GM18499 (cell line): ENCODE results near the gene PPEF1.

ENCODE experiments used
- ATAC-seq: cut with Tn5 transposase; IDR thresholded peaks from one replicate; pipeline ENCODE4 v1.9.1; 2021; ENCODE audit warnings: moderate number of reproducible peaks; ENCODE audit not compliant: insufficient read depth, unreplicated experiment

The PPEF1 gene

GRCh38 chrX:18707426-18708049 lies at the start of gene PPEF1:
TSS of gene PPEF1 (plus strand) at chrX:18707645. CDS start at chrX:18707781, 136 bp downstream.
- ATAC-seq = no peak

- no peak for ATAC-seq
Observed at GRCh38 chrX:18661273-18661672, 46.2 kb upstream of the PPEF1 start.

GRCh38 chrX:18664947-18665346 lies 42.5 kb upstream of the PPEF1 start:
- ATAC-seq = no peak

- no peak for ATAC-seq
Observed at GRCh38 chrX:18666614-18667013, 40.8 kb upstream of the PPEF1 start.

- ATAC-seq = no peak
Observed at GRCh38 chrX:18668071-18668835, 39.2 kb upstream of the PPEF1 start.

- no peak for ATAC-seq
Observed at GRCh38 chrX:18672008-18672407, 35.4 kb upstream of the PPEF1 start, which contains the start of gene RS1. TSS of gene RS1 (minus strand) at chrX:18672108. CDS start at chrX:18672068, 40 bp downstream.

GRCh38 chrX:18674417-18674787 lies 33.0 kb upstream of the PPEF1 start:
- peak; percentile 24 for ATAC-seq

GRCh38 chrX:18674788-18675735 lies 32.4 kb upstream of the PPEF1 start:
- peak; percentile 79 for ATAC-seq

GRCh38 chrX:18676050-18676449 lies 31.4 kb upstream of the PPEF1 start:
- ATAC-seq = no peak

- ATAC-seq = no peak
Observed at GRCh38 chrX:18676470-18676869, 31.0 kb upstream of the PPEF1 start.

GRCh38 chrX:18677161-18677869 lies 30.1 kb upstream of the PPEF1 start:
- ATAC-seq = no peak

GRCh38 chrX:18681996-18682395 lies 25.4 kb upstream of the PPEF1 start:
- no peak for ATAC-seq

GRCh38 chrX:18682979-18683387 lies 24.5 kb upstream of the PPEF1 start:
- ATAC-seq = no peak

GRCh38 chrX:18687856-18688495 lies 19.5 kb upstream of the PPEF1 start:
- no peak for ATAC-seq

GRCh38 chrX:18691431-18691830 lies 16.0 kb upstream of the PPEF1 start:
- no peak for ATAC-seq

GRCh38 chrX:18692541-18692940 lies 14.9 kb upstream of the PPEF1 start:
- ATAC-seq = no peak

- no peak for ATAC-seq
Observed at GRCh38 chrX:18696653-18697052, 10.8 kb upstream of the PPEF1 start.

GRCh38 chrX:18698737-18699650 lies 8.5 kb upstream of the PPEF1 start:
- no peak for ATAC-seq
